NCI-H1048 (cell line): Measurements from ENCODE around the gene CCDC68.
"Not testable (repeated sequence)": the region's sequence is repeated elsewhere in the genome, so short reads cannot be mapped to it uniquely, and the experiment has no call there.

ENCODE experiments used
- DNase-seq: peaks from one replicate; lab custom pipeline; 2025; lab: John Stamatoyannopoulos, UW

CCDC68 gene

DNA sequence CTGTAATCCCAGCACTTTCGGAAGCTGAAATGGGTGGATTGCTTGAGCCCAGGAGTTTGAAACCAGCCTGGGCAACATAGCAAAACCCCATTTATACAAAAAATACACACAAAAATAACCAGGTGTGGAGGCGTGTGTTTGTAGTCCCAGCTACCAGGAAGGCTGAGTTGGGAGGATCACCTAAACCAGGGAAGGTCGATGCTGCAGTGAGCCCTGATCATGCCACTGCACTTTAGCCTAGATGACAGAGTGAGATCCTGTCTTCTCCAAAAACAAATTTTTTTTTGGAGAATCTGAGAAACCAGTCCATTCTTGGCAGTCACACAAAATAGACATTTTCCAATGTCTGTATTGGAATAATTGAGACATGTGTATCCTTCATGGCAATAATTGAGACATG, 84.2 kb downstream of the CCDC68 start:
- DNase-seq = no peak

DNA sequence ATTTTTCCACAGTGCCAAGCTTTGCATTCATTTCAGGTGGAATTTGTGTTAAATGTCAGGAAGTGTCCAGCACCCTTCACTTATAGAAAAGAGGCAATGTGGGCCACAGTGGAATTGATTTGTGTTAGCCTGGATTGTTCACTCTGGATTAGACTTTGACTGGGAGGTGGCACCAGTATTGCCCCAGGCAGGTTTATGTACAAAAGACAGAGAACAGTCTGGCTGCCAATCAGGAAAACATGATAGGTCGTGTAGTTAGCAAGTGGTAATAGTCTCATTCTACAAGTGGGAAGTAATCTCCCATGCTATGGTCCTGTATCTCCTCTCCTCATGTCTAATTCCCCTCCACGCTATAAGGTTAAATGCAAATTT, 85.4 kb downstream of the CCDC68 start:
- DNase-seq = no peak

- no peak for DNase-seq
Observed at GRCh38 chr18:54872681-54873080, 86.6 kb downstream of the CCDC68 start.

DNA sequence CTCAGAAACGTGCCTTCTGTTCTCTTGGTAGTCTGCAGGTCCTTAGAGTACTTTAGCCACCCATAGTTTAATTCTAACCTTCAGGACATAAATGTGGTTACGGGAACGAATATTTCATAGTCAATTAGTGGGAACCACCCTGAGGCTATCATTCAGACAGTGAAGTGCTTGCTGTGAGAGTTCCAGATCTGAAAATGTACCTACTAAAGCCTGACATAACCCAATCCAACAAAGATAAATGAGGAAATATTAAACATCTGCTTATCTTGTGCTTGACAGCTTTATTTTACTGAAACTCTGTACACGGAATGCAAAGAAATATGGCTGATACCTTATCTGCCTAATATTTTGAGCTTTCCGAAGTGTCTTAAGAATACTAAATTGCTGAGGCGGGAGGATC, 88.0 kb downstream of the CCDC68 start:
- DNase-seq = no peak

DNA sequence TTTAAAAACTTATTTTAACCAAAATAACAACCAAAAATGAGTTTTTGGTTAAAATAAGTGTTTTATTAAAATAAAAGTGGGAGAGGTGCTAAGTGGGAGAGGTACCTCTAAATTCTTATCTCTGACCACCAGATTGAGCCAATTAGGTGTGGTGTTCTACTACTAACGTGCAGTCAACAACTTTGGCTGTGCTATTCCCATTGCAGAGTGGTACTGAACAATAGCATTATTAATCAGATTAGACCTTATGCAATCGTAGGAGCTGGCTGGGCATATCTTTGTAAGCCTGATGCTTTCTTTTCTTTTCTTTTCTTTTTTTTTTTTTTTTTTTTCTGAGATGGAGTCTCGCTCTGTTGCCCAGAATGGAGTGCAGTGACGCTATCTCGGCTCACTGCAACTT, 92.1 kb downstream of the CCDC68 start:
- DNase-seq = no peak

GRCh38 chr18:54860941-54861340, 98.3 kb downstream of the CCDC68 start:
- DNase-seq = no peak

- DNase-seq = no peak
Observed at GRCh38 chr18:54859667-54860421, 99.4 kb downstream of the CCDC68 start.

DNA sequence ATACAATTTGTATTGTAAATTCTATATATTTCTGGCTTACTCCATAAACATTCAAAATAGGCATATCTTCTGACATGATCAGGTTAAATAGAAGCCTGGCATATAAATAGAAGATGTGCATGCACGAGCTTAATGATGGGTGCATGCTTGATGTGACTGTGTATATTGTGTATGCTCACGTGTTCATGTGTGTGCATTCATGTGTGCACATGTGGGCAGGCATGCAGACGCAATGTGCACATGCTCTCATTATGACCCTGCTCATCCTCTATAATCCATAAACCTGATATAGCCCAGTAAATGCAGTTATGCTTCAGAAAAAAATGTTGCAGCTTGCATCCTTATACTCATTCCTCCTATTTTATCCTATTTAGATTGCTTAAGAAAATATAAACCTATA, 101.8 kb downstream of the CCDC68 start:
- DNase-seq = no peak

DNA sequence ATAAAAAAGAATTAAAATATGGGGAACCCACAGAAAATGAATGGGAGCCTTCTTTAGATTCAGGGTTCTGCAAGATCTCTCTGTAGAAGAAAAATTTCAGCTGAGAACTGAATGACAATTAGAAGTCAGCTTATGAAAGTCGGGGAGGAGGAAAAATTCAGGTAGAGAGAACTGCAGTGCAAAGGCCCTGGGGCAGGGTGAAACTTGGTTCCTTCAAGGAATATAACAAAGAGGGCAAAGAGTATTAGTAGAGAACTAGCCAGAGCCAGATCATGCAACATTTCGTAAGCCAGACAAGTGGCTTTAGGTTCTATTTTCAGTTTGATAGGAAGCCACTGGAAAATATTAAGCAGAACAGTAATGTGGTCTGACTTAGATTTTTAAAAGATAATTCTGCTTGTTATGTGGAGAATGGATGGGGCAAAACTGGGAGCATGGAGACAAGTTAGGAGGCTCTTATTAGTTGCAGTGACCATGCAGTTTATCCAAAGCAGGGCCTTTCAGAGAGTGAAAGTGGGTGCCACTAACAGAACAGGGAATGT, 103.1 kb downstream of the CCDC68 start:
- no peak for DNase-seq

DNA sequence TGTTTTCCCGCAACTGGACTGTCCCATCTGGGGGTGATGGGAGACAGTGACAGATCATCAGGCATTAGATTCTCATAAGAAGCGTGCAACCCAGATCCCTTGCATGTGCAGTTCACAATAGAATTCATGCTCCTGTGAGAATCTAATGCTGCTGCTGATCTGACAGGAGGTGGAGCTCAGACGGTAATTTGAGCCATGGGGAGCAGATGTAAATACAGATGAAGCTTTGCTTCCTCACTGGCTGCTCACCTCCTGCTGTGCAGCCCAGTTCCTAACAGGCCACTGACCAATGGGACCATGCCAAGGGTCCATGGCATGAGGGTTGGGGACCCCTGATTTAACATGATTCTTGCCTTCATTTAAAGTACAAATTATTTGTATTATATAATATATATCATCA, 104.2 kb downstream of the CCDC68 start:
- not testable (repeated sequence) for DNase-seq

GRCh38 chr18:54852780-54853675, 106.2 kb downstream of the CCDC68 start:
- DNase-seq = no peak
